Stimulated activated CD8-positive, alpha-beta memory T cell treated with anti-CD3 and anti-CD28 coated beads, Interleukin-12 subunit alpha, Interleukin-12 subunit beta, amount 100 ng/mL, for 24 hours (primary cell): Measurements from ENCODE around the gene TBC1D4.
"Not testable (repeated sequence)": the region's sequence is repeated elsewhere in the genome, so short reads cannot be mapped to it uniquely, and the experiment has no call there.

Source experiments
- DNase-seq: peaks from one replicate; pipeline ENCODE4 v3.0.0-alpha.2; 2020; ENCODE audit errors: extremely low read depth

Gene TBC1D4

GRCh38 chr13:75264611-75265010 is 217.4 kb downstream of the TBC1D4 start:
- no peak for DNase-seq

- no peak for DNase-seq
Measured at GRCh38 chr13:75263741-75264407, 218.1 kb downstream of the TBC1D4 start.

- DNase-seq = no peak
Measured at GRCh38 chr13:75258159-75258782, 223.7 kb downstream of the TBC1D4 start.

GRCh38 chr13:75256922-75257321 is 225.0 kb downstream of the TBC1D4 start:
- DNase-seq = no peak

GRCh38 chr13:75255653-75256052 is 226.3 kb downstream of the TBC1D4 start:
- no peak for DNase-seq

- no peak for DNase-seq
Measured at GRCh38 chr13:75255147-75255546, 226.8 kb downstream of the TBC1D4 start.

GRCh38 chr13:75251188-75251587 is 230.8 kb downstream of the TBC1D4 start:
- no peak for DNase-seq

GRCh38 chr13:75250526-75251178 is 231.3 kb downstream of the TBC1D4 start:
- DNase-seq = no peak

GRCh38 chr13:75245578-75245977 is 236.4 kb downstream of the TBC1D4 start:
- not testable (repeated sequence) for DNase-seq

GRCh38 chr13:75240240-75240639 is 241.7 kb downstream of the TBC1D4 start:
- DNase-seq = not testable (repeated sequence)

GRCh38 chr13:75236774-75237173 is 245.2 kb downstream of the TBC1D4 start:
- DNase-seq = no peak
